ENCODE results near the gene GCNA. TPM values are rescaled to one million over a fixed set of nuclear protein-coding genes. Genes with fewer than 3 reads are reported as not detected.
"Not testable (repeated sequence)": the region's sequence is repeated elsewhere in the genome, so short reads cannot be mapped to it uniquely, and the experiment has no call there.

GCNA gene
- total RNA-seq, 1 experiment from 2014 or later: 1.0 TPM

DNA sequence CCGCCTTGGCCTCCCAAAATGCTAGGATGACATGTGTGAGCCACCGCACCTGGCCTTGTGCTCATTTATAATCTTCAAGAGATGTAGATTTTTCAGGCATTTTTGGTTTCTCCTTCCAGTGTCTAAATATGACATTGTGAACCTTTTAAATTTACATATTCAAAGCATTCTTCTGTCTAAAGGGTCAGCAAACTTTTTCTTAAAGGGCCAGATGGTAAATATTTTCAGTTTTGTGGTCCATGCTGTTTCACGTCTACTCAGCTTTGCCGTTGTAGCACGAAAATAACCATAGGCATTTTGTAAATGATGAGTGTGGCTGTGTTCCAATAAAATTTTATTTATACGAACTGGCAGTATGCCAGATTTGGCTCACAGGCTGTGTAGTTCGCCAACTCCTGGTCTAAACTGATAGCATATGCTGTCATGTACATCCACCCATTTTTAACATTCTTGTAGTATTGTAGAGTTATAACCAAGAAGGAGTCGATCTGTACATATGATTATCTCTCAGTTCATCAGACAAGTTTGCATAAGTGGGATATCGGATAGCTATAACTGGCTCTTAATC is 12.7 kb upstream of the GCNA start:
- peaks cover 82% of the 10 kb centered on the region for H3K36me3 Mint-ChIP-seq
- TF ChIP-seq ZNF232 (CRISPR knock-in tag; IDR thresholded peaks at IDR 0.05) (no peak), SP1 (CRISPR knock-in tag; conservative IDR thresholded peaks at IDR 0.05) (no peak), TP53 (CRISPR knock-in tag; IDR thresholded peaks at IDR 0.05) (no peak), NFE2L1 (CRISPR knock-in tag; IDR thresholded peaks at IDR 0.05) (no peak), GTF2I (CRISPR knock-in tag; conservative IDR thresholded peaks at IDR 0.05) (no peak), FOXP1 (CRISPR knock-in tag; IDR thresholded peaks at IDR 0.05; ENCODE audit: borderline replicate concordance) (no peak), ZNF121 (CRISPR knock-in tag; IDR thresholded peaks at IDR 0.05) (no peak), TEAD1 (CRISPR knock-in tag; IDR thresholded peaks at IDR 0.05) (no peak), RELA (CRISPR knock-in tag; IDR thresholded peaks at IDR 0.05; ENCODE audit: borderline replicate concordance) (no peak), HMGA2 (CRISPR knock-in tag; IDR thresholded peaks at IDR 0.05) (no peak), MXD4 (CRISPR knock-in tag; IDR thresholded peaks at IDR 0.05; ENCODE audit: borderline replicate concordance) (no peak), ZNF416 (CRISPR knock-in tag; IDR thresholded peaks at IDR 0.05) (no peak), IRF2 (CRISPR knock-in tag; IDR thresholded peaks at IDR 0.05; ENCODE audit: borderline replicate concordance, low read depth) (no peak), ZNF423 (CRISPR knock-in tag; IDR thresholded peaks at IDR 0.05) (no peak)
- TF ChIP-seq, protein P1, sequence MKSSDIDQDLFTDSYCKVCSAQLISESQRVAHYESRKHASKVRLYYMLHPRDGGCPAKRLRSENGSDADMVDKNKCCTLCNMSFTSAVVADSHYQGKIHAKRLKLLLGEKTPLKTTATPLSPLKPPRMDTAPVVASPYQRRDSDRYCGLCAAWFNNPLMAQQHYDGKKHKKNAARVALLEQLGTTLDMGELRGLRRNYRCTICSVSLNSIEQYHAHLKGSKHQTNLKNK (CRISPR knock-in tag; IDR thresholded peaks at IDR 0.05): no peak
- TF ChIP-seq, protein P2, sequence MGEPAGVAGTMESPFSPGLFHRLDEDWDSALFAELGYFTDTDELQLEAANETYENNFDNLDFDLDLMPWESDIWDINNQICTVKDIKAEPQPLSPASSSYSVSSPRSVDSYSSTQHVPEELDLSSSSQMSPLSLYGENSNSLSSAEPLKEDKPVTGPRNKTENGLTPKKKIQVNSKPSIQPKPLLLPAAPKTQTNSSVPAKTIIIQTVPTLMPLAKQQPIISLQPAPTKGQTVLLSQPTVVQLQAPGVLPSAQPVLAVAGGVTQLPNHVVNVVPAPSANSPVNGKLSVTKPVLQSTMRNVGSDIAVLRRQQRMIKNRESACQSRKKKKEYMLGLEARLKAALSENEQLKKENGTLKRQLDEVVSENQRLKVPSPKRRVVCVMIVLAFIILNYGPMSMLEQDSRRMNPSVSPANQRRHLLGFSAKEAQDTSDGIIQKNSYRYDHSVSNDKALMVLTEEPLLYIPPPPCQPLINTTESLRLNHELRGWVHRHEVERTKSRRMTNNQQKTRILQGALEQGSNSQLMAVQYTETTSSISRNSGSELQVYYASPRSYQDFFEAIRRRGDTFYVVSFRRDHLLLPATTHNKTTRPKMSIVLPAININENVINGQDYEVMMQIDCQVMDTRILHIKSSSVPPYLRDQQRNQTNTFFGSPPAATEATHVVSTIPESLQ (CRISPR knock-in tag; IDR thresholded peaks at IDR 0.05): no peak
- TF ChIP-seq, protein P3, sequence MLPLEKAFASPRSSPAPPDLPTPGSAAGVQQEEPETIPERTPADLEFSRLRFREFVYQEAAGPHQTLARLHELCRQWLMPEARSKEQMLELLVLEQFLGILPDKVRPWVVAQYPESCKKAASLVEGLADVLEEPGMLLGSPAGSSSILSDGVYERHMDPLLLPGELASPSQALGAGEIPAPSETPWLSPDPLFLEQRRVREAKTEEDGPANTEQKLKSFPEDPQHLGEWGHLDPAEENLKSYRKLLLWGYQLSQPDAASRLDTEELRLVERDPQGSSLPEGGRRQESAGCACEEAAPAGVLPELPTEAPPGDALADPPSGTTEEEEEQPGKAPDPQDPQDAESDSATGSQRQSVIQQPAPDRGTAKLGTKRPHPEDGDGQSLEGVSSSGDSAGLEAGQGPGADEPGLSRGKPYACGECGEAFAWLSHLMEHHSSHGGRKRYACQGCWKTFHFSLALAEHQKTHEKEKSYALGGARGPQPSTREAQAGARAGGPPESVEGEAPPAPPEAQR (CRISPR knock-in tag; IDR thresholded peaks at IDR 0.05): no peak
- TF ChIP-seq, protein P4, sequence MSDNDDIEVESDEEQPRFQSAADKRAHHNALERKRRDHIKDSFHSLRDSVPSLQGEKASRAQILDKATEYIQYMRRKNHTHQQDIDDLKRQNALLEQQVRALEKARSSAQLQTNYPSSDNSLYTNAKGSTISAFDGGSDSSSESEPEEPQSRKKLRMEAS (CRISPR knock-in tag; IDR thresholded peaks at IDR 0.05): no peak
- TF ChIP-seq, protein P5, sequence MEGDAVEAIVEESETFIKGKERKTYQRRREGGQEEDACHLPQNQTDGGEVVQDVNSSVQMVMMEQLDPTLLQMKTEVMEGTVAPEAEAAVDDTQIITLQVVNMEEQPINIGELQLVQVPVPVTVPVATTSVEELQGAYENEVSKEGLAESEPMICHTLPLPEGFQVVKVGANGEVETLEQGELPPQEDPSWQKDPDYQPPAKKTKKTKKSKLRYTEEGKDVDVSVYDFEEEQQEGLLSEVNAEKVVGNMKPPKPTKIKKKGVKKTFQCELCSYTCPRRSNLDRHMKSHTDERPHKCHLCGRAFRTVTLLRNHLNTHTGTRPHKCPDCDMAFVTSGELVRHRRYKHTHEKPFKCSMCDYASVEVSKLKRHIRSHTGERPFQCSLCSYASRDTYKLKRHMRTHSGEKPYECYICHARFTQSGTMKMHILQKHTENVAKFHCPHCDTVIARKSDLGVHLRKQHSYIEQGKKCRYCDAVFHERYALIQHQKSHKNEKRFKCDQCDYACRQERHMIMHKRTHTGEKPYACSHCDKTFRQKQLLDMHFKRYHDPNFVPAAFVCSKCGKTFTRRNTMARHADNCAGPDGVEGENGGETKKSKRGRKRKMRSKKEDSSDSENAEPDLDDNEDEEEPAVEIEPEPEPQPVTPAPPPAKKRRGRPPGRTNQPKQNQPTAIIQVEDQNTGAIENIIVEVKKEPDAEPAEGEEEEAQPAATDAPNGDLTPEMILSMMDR (IDR thresholded peaks at IDR 0.05): no peak
- no peak for ATAC-seq

DNA sequence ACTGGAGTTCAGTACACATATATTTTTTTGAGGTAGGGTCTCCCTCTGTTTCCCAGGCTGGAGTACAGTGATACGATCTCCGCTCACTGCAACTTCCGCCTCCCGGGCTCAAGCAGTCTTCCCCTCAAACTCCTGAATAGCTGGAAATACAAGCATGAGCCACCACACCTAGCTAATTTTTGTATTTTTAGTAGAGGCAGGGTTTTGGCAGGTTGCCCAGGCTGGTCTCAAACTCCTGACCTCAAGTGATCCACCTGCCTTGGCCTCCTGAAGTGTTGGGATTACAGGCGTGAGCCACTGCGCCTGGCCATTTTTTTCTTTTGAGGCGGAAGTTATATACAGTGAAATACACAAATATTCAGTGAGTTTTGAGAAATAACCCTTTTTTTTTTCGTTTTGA is 6.8 kb upstream of the GCNA start:
- H3K27me3 Mint-ChIP-seq (ENCODE audit: low read depth); H3K9me3 Mint-ChIP-seq; H3K27ac Mint-ChIP-seq; POLR2A ChIA-PET; H3K4me1 Mint-ChIP-seq; DNase-seq (ENCODE audit: low spot score); H3K4me3 Mint-ChIP-seq; CTCF ChIA-PET; ATAC-seq: not testable (repeated sequence)
- peaks cover 70% of the 10 kb centered on the region for H3K36me3 Mint-ChIP-seq

More for the DNA sequence above, 12.7 kb upstream of the GCNA start:
- Mint-ChIP-seq H3K9me3 (no peaks in the 10 kb centered on the region), H3K27ac (no peak overlapping the region), H3K27me3 (ENCODE audit: low read depth) (no peaks in the 10 kb centered on the region), H3K4me3 (no peak overlapping the region), H3K4me1 (no peaks in the 10 kb centered on the region)
- ChIA-PET CTCF (no interaction called here), POLR2A (no interaction called here)
- DNase-seq (ENCODE audit: low spot score): no peak

DNA sequence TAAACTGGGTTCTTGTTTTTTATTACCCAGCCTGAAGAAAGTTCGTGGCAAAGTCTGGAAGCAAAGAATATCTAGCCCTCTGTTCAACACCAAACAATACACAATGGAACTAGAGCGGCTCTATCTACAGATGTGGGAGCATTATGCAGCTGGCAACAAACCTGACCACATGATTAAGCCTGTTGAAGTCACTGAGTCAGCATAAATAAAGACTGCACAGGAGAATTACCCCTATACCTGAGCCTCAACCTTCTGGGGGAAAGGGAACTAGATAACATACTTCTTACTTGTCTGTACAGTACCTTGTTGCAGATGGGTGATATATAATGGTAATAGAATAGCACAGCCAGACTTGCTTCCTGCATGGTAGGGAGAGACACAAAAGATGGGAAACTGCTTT is 4.6 kb upstream of the GCNA start:
- H3K27ac Mint-ChIP-seq: no peak overlapping the region
- POLR2A ChIA-PET: no interaction called here
- ATAC-seq: no peak
- peaks cover 55% of the 10 kb centered on the region for H3K36me3 Mint-ChIP-seq
- DNase-seq (ENCODE audit: low spot score): no peak
- H3K27me3 Mint-ChIP-seq (ENCODE audit: low read depth): no peaks in the 10 kb centered on the region
- H3K4me3 Mint-ChIP-seq: no peak overlapping the region
- 0 out of 2 replicates have a peak, but pooled peaks cover 2% of the 10 kb centered on the region for H3K4me1 Mint-ChIP-seq
- CTCF ChIA-PET: no interaction called here
- no peaks in the 10 kb centered on the region for H3K9me3 Mint-ChIP-seq
- TF ChIP-seq FOXP1 (CRISPR knock-in tag; IDR thresholded peaks at IDR 0.05; ENCODE audit: borderline replicate concordance): no peak
- TF ChIP-seq RORB (CRISPR knock-in tag; IDR thresholded peaks at IDR 0.05): no peak
- TF ChIP-seq, protein P2 (CRISPR knock-in tag; IDR thresholded peaks at IDR 0.05): no peak
- TF ChIP-seq, protein P5 (IDR thresholded peaks at IDR 0.05): no peak
- no peak for TF ChIP-seq CREB1 (CRISPR knock-in tag; IDR thresholded peaks at IDR 0.05)
- no peak for TF ChIP-seq SOX15 (CRISPR knock-in tag; IDR thresholded peaks at IDR 0.05)
- TF ChIP-seq, protein P4 (CRISPR knock-in tag; IDR thresholded peaks at IDR 0.05): no peak

Data from WTC11 (cell line).